ENCODE measurements around the gene FAM204A.

FAM204A gene

DNA sequence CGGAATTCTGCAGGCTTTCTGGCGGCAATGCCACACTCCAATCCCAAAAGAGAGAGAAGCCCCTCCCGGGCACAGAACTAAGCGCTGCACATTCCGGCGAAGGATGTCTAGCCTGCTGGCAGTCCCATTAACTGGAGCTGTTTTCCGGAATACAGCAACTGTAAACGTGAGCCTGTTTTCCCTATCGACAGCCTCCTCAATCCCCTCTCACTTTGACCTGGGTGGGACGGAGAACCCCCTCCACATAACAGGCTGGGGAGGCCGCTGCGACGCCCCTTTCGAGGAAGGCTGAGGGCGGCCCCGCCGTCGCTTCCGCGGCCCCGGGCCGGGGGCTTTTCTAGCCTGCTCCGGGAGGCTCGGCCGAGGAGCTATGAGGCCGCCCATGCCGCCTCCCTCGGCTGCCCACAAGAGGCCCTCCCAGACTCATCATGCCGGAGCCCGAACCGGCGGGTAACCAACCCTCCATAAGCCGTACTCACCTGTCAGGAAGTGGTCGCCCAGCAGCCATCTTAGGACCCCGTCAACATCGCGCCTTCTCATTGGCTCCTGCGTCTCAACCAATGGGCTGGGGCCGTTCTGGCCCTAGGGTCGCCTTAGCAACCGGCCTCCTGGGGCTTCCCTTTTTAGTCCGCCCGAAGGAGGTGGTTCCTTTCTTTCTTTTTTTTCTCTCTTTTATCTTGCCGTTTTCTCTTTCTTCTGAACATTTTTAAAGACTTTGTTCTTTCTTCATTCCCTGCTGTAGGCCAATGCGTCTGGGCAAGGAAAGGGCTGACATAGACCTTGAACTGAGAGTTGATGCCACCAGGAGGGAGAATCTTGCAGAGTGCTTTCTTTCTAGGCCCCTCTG, at the start of gene FAM204A:
TSS of gene FAM204A (minus strand) at position 534 of the 847 bp plus-strand sequence. CDS start 5,909 bp downstream, outside the sequence.
- DNase-seq (ENCODE audit: low read depth): peak; percentile 88
- peak within 1 kb of the TSS; percentile 94 for H3K4me3 ChIP-seq (ENCODE audit: low read depth, low read length)
- TF ChIP-seq, protein P1, sequence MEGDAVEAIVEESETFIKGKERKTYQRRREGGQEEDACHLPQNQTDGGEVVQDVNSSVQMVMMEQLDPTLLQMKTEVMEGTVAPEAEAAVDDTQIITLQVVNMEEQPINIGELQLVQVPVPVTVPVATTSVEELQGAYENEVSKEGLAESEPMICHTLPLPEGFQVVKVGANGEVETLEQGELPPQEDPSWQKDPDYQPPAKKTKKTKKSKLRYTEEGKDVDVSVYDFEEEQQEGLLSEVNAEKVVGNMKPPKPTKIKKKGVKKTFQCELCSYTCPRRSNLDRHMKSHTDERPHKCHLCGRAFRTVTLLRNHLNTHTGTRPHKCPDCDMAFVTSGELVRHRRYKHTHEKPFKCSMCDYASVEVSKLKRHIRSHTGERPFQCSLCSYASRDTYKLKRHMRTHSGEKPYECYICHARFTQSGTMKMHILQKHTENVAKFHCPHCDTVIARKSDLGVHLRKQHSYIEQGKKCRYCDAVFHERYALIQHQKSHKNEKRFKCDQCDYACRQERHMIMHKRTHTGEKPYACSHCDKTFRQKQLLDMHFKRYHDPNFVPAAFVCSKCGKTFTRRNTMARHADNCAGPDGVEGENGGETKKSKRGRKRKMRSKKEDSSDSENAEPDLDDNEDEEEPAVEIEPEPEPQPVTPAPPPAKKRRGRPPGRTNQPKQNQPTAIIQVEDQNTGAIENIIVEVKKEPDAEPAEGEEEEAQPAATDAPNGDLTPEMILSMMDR (IDR thresholded peaks at IDR 0.05; ENCODE audit: low read depth, low read length, missing control alignments): no peak

DNA sequence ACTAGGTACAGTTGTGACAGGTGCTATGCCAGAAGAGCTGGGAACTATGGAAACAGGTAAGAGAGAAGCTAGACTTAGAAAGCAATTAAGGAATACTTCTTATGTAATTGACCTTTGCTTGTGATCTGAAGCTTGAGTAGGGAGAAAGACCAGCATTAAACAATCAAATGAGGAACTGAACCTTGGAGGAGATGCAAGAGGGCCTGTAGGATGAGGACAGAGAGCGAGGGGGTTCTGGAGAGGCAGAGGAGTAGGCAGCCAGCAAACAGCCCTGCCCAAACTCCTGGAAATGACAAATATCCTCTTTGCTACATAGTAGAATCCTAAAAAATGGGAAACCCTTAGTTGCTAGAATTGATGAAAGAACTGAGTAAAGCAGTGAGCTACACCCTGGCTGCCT, 41.6 kb upstream of the FAM204A start:
- DNase-seq (ENCODE audit: low read depth): no peak
- TF ChIP-seq, protein P1 (IDR thresholded peaks at IDR 0.05; ENCODE audit: low read depth, low read length, missing control alignments): no peak

DNA sequence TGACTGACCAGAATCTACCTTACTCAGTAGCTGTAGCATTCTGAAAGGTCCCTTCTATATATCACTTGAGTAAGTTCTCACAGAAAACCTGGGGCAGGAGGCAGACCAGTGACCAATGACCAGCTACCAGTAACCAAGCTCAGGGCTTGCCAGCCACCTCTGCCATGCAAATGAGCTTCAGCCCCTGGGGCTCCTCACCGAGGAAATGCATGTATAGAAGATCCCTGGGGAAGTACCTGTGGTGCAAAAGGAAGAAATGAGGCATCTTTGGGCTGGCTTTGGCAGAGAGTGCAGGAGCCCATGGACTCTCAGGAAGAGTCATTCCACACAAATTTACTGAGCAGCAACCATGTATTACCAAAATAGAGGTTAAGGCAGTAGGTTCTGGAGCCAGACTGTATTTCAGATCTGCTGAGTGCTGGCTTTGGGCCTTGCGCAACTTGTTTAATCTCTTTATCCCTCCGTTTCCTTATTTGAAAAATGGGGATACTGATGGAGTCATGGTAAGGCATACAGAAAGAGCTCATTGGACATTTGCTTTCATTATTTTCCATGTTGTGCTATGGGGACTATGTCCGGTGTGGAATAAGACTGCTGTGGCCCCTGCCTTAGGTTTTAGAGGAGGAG, 41.1 kb upstream of the FAM204A start:
- no peak overlapping the region for H3K4me3 ChIP-seq (ENCODE audit: low read depth, low read length)
- TF ChIP-seq, protein P1 (IDR thresholded peaks at IDR 0.05; ENCODE audit: low read depth, low read length, missing control alignments): no peak

More for the DNA sequence above, 41.6 kb upstream of the FAM204A start:
- no peak overlapping the region for H3K4me3 ChIP-seq (ENCODE audit: low read depth, low read length)

DNA sequence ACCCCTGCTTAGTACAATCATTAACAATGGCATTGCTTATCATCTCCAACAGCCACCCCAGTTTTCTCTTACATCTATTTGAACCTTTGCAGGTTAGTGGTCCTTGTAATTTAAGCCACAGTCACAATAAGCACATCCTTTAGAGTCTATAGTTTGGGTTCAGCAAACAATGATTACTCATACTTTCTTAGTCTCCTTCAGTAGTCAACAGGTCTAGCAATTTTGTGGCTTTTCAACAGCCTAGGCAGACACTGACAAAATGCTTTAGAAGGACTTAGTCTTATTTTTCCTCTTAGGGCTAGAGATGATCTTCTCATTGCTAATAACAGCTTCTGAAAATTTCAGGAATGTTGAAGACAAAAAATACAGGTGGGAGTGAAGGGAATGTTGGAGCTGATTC, 32.3 kb upstream of the FAM204A start:
- TF ChIP-seq, protein P1 (IDR thresholded peaks at IDR 0.05; ENCODE audit: low read depth, low read length, missing control alignments): no peak
- DNase-seq (ENCODE audit: low read depth): no peak
- no peak overlapping the region for H3K4me3 ChIP-seq (ENCODE audit: low read depth, low read length)

More for the DNA sequence above, 41.1 kb upstream of the FAM204A start:
- DNase-seq (ENCODE audit: low read depth): no peak

DNA sequence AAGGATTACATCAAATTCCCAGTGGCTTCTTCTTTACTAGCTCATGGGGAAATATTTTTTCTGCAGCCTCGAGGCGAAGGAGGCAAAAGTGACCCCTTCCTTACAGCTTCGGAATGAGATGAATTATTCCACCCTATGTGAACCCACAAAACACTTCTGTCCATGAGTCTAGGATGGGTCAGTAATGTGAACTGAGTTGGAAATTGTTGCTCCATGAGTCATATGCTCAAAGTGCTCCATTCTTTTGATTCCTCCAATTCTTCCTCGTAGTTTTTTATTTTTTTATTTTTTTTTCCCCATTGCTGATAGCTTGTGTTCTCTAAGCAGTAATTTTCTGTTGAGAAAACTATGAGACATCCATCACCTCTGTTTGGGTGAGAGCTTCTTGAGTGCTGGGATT, 31.7 kb upstream of the FAM204A start:
- no peak overlapping the region for H3K4me3 ChIP-seq (ENCODE audit: low read depth, low read length)
- TF ChIP-seq, protein P1 (IDR thresholded peaks at IDR 0.05; ENCODE audit: low read depth, low read length, missing control alignments): no peak
- DNase-seq (ENCODE audit: low read depth): no peak

DNA sequence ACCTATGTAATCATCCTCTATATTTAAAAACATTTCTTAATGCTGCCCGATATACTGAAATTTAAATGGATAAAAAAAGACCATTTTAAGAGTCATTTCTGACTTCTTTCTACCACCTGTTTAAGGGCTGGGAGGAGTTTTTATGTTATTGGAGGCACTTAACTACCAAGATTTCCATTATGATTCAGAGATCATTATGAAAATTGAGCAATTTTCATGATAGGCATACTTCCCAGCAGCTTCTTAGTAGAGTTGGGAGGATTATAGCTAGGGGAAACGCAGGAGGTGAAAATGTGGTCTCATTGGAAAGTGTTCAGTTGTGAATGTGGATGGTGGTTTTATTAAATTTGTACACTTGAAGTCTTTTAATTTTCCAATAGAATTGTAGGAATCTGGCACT, 28.4 kb upstream of the FAM204A start:
- no peak for DNase-seq (ENCODE audit: low read depth)
- no peak overlapping the region for H3K4me3 ChIP-seq (ENCODE audit: low read depth, low read length)
- TF ChIP-seq, protein P1 (IDR thresholded peaks at IDR 0.05; ENCODE audit: low read depth, low read length, missing control alignments): no peak

All from GM12864 (cell line).